GM23338 (cell line): ENCODE results near the gene PPFIA1. TPM values are rescaled to one million over a fixed set of nuclear protein-coding genes. Genes with fewer than 3 reads are reported as not detected.

ENCODE experiments used
- ATAC-seq: fragments of 200-7000 bp; cut with Tn5 transposase; 3 replicates; pipeline ENCODE4 v1.9.1; 2020
- DNase-seq: peaks from one replicate; pipeline ENCODE4 v3.0.0-alpha.2; 2015; ENCODE audit warnings: low spot score
- H2AFZ ChIP-seq: fragments of 200-600 bp; sonication (generic); 2 replicates; pipeline ENCODE4 v1.8.0; 2016; ENCODE audit warnings: antibody characterized with exemption, mild to moderate bottlenecking, moderate library complexity
- H3F3A ChIP-seq: fragments of 200-600 bp; sonication (generic); replicated peaks from 2 replicates; pipeline ENCODE4 v1.8.0; 2017; ENCODE audit warnings: antibody characterized with exemption, mixed run types, low read depth
- H3K27ac ChIP-seq: fragments of 200-600 bp; sonication (generic); 2 replicates; pipeline ENCODE4 v1.6.1; 2016; ENCODE audit warnings: low read depth
- H3K27me3 ChIP-seq: fragments of 200-600 bp; sonication (generic); 2 replicates; pipeline ENCODE4 v1.8.0; 2016; ENCODE audit warnings: mild to moderate bottlenecking, mixed run types, moderate library complexity; ENCODE audit not compliant: insufficient read depth
- H3K36me3 ChIP-seq: fragments of 200-600 bp; sonication (generic); 2 replicates; pipeline ENCODE4 v1.8.0; 2016; ENCODE audit warnings: mild to moderate bottlenecking; ENCODE audit not compliant: insufficient read depth
- H3K4me1 ChIP-seq: fragments of 200-600 bp; sonication (generic); 2 replicates; pipeline ENCODE4 v1.8.0; 2016; ENCODE audit warnings: mild to moderate bottlenecking, moderate library complexity; ENCODE audit not compliant: insufficient read depth
- H3K4me2 ChIP-seq: fragments of 200-600 bp; sonication (generic); 2 replicates; pipeline ENCODE4 v1.7.1; 2017; ENCODE audit warnings: mixed run types
- H3K4me3 ChIP-seq: fragments of 200-600 bp; sonication (generic); 2 replicates; pipeline ENCODE4 v1.6.1; 2016; ENCODE audit warnings: mixed run types
- H3K79me2 ChIP-seq: fragments of 200-600 bp; sonication (generic); replicated peaks from 2 replicates; pipeline ENCODE4 v1.8.0; 2017; ENCODE audit warnings: mild to moderate bottlenecking; ENCODE audit not compliant: insufficient read depth
- H3K9me2 ChIP-seq: fragments of 200-600 bp; sonication (generic); 2 replicates; pipeline ENCODE4 v1.8.0; 2017; ENCODE audit not compliant: insufficient read depth
- H4K20me1 ChIP-seq: fragments of 200-600 bp; sonication (generic); replicated peaks from 2 replicates; pipeline ENCODE4 v1.8.0; 2017; ENCODE audit warnings: mild to moderate bottlenecking; ENCODE audit not compliant: insufficient read depth
- H3K27ac Mint-ChIP-seq: 2 replicates; pipeline ENCODE4 v1.8.0; 2020; ENCODE audit warnings: inconsistent platforms, mild to moderate bottlenecking, moderate library complexity, mixed read lengths
- H3K27me3 Mint-ChIP-seq: 3 replicates; pipeline ENCODE4 v1.8.0; 2022; ENCODE audit warnings: low read depth, mild to moderate bottlenecking, moderate library complexity, mixed read lengths, inconsistent platforms; ENCODE audit not compliant: insufficient read depth, poor library complexity
- H3K36me3 Mint-ChIP-seq: 3 replicates; pipeline ENCODE4 v1.8.0; 2021; ENCODE audit warnings: low read depth, mild to moderate bottlenecking, inconsistent platforms, moderate library complexity, mixed read lengths
- H3K4me1 Mint-ChIP-seq: 3 replicates; pipeline ENCODE4 v1.8.0; 2020; ENCODE audit warnings: mild to moderate bottlenecking, inconsistent platforms, mixed read lengths
- H3K4me3 Mint-ChIP-seq: 3 replicates; pipeline ENCODE4 v1.8.0; 2021; ENCODE audit warnings: moderate library complexity, mild to moderate bottlenecking, inconsistent platforms, mixed read lengths
- H3K9me3 Mint-ChIP-seq: 3 replicates; pipeline ENCODE4 v1.8.0; 2020; ENCODE audit warnings: moderate library complexity, mild to moderate bottlenecking, inconsistent platforms, mixed read lengths
- CREB1 ChIP-seq: fragments of 250-450 bp; sonication (Bioruptor Pico); IDR thresholded peaks from 2 replicates; pipeline ENCODE4 v1.5.0; 2020; ENCODE audit warnings: low read depth, mild to moderate bottlenecking, moderate library complexity
- CTCF ChIP-seq, 2 experiments: fragments of 200-600 bp in 1 of 2; sonication (generic) in 1 of 2; conservative IDR thresholded peaks; 2 replicates each; pipeline versions ENCODE4 v1.5.1 to v1.6.1; 2016 to 2017; ENCODE audit warnings: antibody characterized with exemption in 2 of 2, low read depth in 2 of 2, mild to moderate bottlenecking in 2 of 2, moderate library complexity in 1 of 2
- ETS1 ChIP-seq: IDR thresholded peaks from 2 replicates; pipeline ENCODE4 v1.6.1; 2016; ENCODE audit warnings: antibody characterized with exemption
- EZH2phosphoT487 ChIP-seq: fragments of 200-600 bp; sonication (generic); IDR thresholded peaks from one replicate; pipeline ENCODE4 v1.8.1; 2018; ENCODE audit warnings: antibody characterized with exemption; ENCODE audit not compliant: unreplicated experiment
- JUNB ChIP-seq: IDR thresholded peaks from one replicate; pipeline ENCODE4 v1.6.1; 2016; ENCODE audit warnings: antibody characterized with exemption; ENCODE audit not compliant: unreplicated experiment
- NANOG ChIP-seq: IDR thresholded peaks from 2 replicates; pipeline ENCODE4 v1.6.1; 2016; ENCODE audit warnings: antibody characterized with exemption, borderline replicate concordance
- STAT1 ChIP-seq: IDR thresholded peaks from one replicate; pipeline ENCODE4 v1.6.1; 2016; ENCODE audit warnings: antibody characterized with exemption; ENCODE audit not compliant: unreplicated experiment
- ZNF331 ChIP-seq: fragments of 250-450 bp; sonication (Bioruptor Pico); IDR thresholded peaks from 2 replicates; pipeline ENCODE4 v1.5.0; 2020; ENCODE audit warnings: low read depth, mild to moderate bottlenecking, moderate library complexity
- polyA plus RNA-seq: library from polyadenylated mRNA; unstranded; fragments of >200 nt; fragmentation: Nextera tagmentation; extraction: Ambion mirVana; gene quantifications from 2 replicates; pipeline ENCODE4 v1.2.1, GENCODE V29; 2016
- total RNA-seq: library from RNA; depleted of rRNA; stranded (reverse); fragments of >200 nt; shearing (Covaris generic); gene quantifications from 2 replicates; pipeline ENCODE4 v1.2.3, GENCODE V29; 2014

The PPFIA1 gene
- total and polyA plus RNA-seq, 2 experiments from 2014 or later: 41.7 to 62.0 TPM

GRCh38 chr11:70268526-70268925, 2.0 kb upstream of the PPFIA1 start:
- peaks cover 8% of the 10 kb centered on the region; the same call in 1 of the 2 replicates for H3F3A ChIP-seq
- peaks cover 25% of the 10 kb centered on the region for H3K79me2 ChIP-seq
- H3K4me3 ChIP-seq: no peak overlapping the region
- H3K27ac Mint-ChIP-seq: no peak overlapping the region
- peaks cover 4% of the 10 kb centered on the region; the same call in 1 of the 2 replicates for H3K4me1 ChIP-seq
- no peaks in the 10 kb centered on the region for H3K9me2 ChIP-seq
- peaks cover 18% of the 10 kb centered on the region for H4K20me1 ChIP-seq
- TF ChIP-seq STAT1 (no peak), JUNB (no peak), CREB1 (CRISPR knock-in tag) (no peak), NANOG (no peak), ZNF331 (CRISPR knock-in tag) (no peak), CTCF (conservative IDR thresholded peaks at IDR 0.05; ENCODE audit: low read depth in 2 of 2) (no peak)
- H3K4me1 Mint-ChIP-seq: peaks cover 18% of the 10 kb centered on the region; the same call in 2 of the 3 replicates
- no peaks in the 10 kb centered on the region for H3K9me3 Mint-ChIP-seq
- peaks cover 5% of the 10 kb centered on the region for H3K27me3 Mint-ChIP-seq
- no peak overlapping the region for H3K27ac ChIP-seq
- no peak overlapping the region for H2AFZ ChIP-seq
- H3K36me3 ChIP-seq: peaks cover 12% of the 10 kb centered on the region
- no peak overlapping the region for H3K4me2 ChIP-seq
- DNase-seq (no peak), ATAC-seq (no peak)
- peaks cover 18% of the 10 kb centered on the region for H3K36me3 Mint-ChIP-seq
- no peak overlapping the region; the same call in 2 of the 3 replicates for H3K4me3 Mint-ChIP-seq
- no peaks in the 10 kb centered on the region for H3K27me3 ChIP-seq

GRCh38 chr11:70270877-70271648, 573 bp downstream of the PPFIA1 start:
- no peak overlapping the region for H3K27ac ChIP-seq
- peak overlapping the region; percentile 81 for H3K4me2 ChIP-seq
- peaks cover 8% of the 10 kb centered on the region; the same call in 1 of the 2 replicates for H3F3A ChIP-seq
- H3K9me2 ChIP-seq: no peaks in the 10 kb centered on the region
- H2AFZ ChIP-seq: no peak overlapping the region
- Mint-ChIP-seq H3K4me1 (peaks cover 26% of the 10 kb centered on the region; the same call in 2 of the 3 replicates), H3K4me3 (peak overlapping the region; percentile 89), H3K9me3 (no peaks in the 10 kb centered on the region), H3K36me3 (peaks cover 42% of the 10 kb centered on the region), H3K27ac (peak overlapping the region; percentile 68; the same call in 1 of the 2 replicates), H3K27me3 (peaks cover 6% of the 10 kb centered on the region)
- peaks cover 30% of the 10 kb centered on the region for H3K36me3 ChIP-seq
- ATAC-seq: peak; percentile 61
- H3K4me3 ChIP-seq: peak overlapping the region; percentile 60
- peak; percentile 84 for DNase-seq
- H4K20me1 ChIP-seq: peaks cover 35% of the 10 kb centered on the region
- peaks cover 4% of the 10 kb centered on the region; the same call in 1 of the 2 replicates for H3K4me1 ChIP-seq
- H3K27me3 ChIP-seq: no peaks in the 10 kb centered on the region
- H3K79me2 ChIP-seq: peaks cover 50% of the 10 kb centered on the region
- no peak for TF ChIP-seq ETS1
- TF ChIP-seq CREB1 (CRISPR knock-in tag): no peak
- no peak for TF ChIP-seq NANOG
- TF ChIP-seq ZNF331 (CRISPR knock-in tag): no peak
- TF ChIP-seq CTCF (conservative IDR thresholded peaks at IDR 0.05; ENCODE audit: low read depth in 2 of 2): no peak
- TF ChIP-seq EZH2phosphoT487: no peak
